ENCODE data around the gene IL10RB.
"Not testable (repeated sequence)": the region's sequence is repeated elsewhere in the genome, so short reads cannot be mapped to it uniquely, and the experiment has no call there.

Gene IL10RB

GRCh38 chr21:33247599-33247998 lies 18.6 kb upstream of the IL10RB start:
- no peaks in the 10 kb centered on the region for H3K27me3 Mint-ChIP-seq
- no peak for DNase-seq
- no peaks in the 10 kb centered on the region for H3K9me3 Mint-ChIP-seq
- peaks cover 95% of the 10 kb centered on the region for H3K36me3 Mint-ChIP-seq (ENCODE audit: low read depth)
- H3K27ac Mint-ChIP-seq, result peak overlapping the region; percentile 54
- H3K4me3 Mint-ChIP-seq, result no peak overlapping the region
- peaks cover 79% of the 10 kb centered on the region for H3K4me1 Mint-ChIP-seq (ENCODE audit: low read depth)

- Mint-ChIP-seq H3K27me3 (no peaks in the 10 kb centered on the region), H3K27ac (peak overlapping the region; percentile 85), H3K4me1 (ENCODE audit: low read depth) (peaks cover 75% of the 10 kb centered on the region), H3K9me3 (no peaks in the 10 kb centered on the region), H3K4me3 (no peak overlapping the region), H3K36me3 (ENCODE audit: low read depth) (peaks cover 99% of the 10 kb centered on the region)
- DNase-seq, result no peak
These were observed 16.7 kb upstream of the IL10RB start for GRCh38 chr21:33249331-33250002.

GRCh38 chr21:33251119-33251518 lies 15.0 kb upstream of the IL10RB start:
- Mint-ChIP-seq H3K4me3 (no peak overlapping the region), H3K9me3 (no peaks in the 10 kb centered on the region), H3K27me3 (no peaks in the 10 kb centered on the region), H3K27ac (peak overlapping the region; percentile 20), H3K4me1 (ENCODE audit: low read depth) (peaks cover 76% of the 10 kb centered on the region), H3K36me3 (ENCODE audit: low read depth) (peaks cover 99% of the 10 kb centered on the region)
- DNase-seq, result no peak

GRCh38 chr21:33253382-33253781 lies 12.8 kb upstream of the IL10RB start:
- H3K27ac Mint-ChIP-seq, result peak overlapping the region; percentile 19
- not testable (repeated sequence) for DNase-seq, H3K27me3 Mint-ChIP-seq, H3K4me3 Mint-ChIP-seq, H3K9me3 Mint-ChIP-seq
- H3K36me3 Mint-ChIP-seq (ENCODE audit: low read depth), result peaks cover 99% of the 10 kb centered on the region
- H3K4me1 Mint-ChIP-seq (ENCODE audit: low read depth), result peaks cover 73% of the 10 kb centered on the region

GRCh38 chr21:33254766-33255165 lies 11.4 kb upstream of the IL10RB start:
- Mint-ChIP-seq H3K27me3 (no peaks in the 10 kb centered on the region), H3K4me3 (no peak overlapping the region), H3K9me3 (peaks cover 4% of the 10 kb centered on the region), H3K4me1 (ENCODE audit: low read depth) (peaks cover 73% of the 10 kb centered on the region), H3K36me3 (ENCODE audit: low read depth) (peaks cover 97% of the 10 kb centered on the region), H3K27ac (peak overlapping the region; percentile 93)
- no peak for DNase-seq

GRCh38 chr21:33255404-33255803 lies 10.8 kb upstream of the IL10RB start:
- H3K36me3 Mint-ChIP-seq (ENCODE audit: low read depth), result peaks cover 94% of the 10 kb centered on the region
- peak overlapping the region; percentile 93 for H3K27ac Mint-ChIP-seq
- no peak for DNase-seq
- no peak overlapping the region for H3K4me3 Mint-ChIP-seq
- H3K27me3 Mint-ChIP-seq, result no peaks in the 10 kb centered on the region
- H3K9me3 Mint-ChIP-seq, result peaks cover 4% of the 10 kb centered on the region
- peaks cover 76% of the 10 kb centered on the region for H3K4me1 Mint-ChIP-seq (ENCODE audit: low read depth)

GRCh38 chr21:33256019-33256418 lies 10.1 kb upstream of the IL10RB start:
- H3K4me3 Mint-ChIP-seq, result no peak overlapping the region
- H3K4me1 Mint-ChIP-seq (ENCODE audit: low read depth), result peaks cover 78% of the 10 kb centered on the region
- H3K9me3 Mint-ChIP-seq, result peaks cover 4% of the 10 kb centered on the region
- H3K36me3 Mint-ChIP-seq (ENCODE audit: low read depth), result peaks cover 88% of the 10 kb centered on the region
- DNase-seq, result no peak
- no peaks in the 10 kb centered on the region for H3K27me3 Mint-ChIP-seq
- peak overlapping the region; percentile 93 for H3K27ac Mint-ChIP-seq

- peaks cover 81% of the 10 kb centered on the region for H3K4me1 Mint-ChIP-seq (ENCODE audit: low read depth)
- H3K4me3 Mint-ChIP-seq, result no peak overlapping the region
- H3K9me3 Mint-ChIP-seq, result peaks cover 4% of the 10 kb centered on the region
- no peak for DNase-seq
- H3K27me3 Mint-ChIP-seq, result no peaks in the 10 kb centered on the region
- H3K27ac Mint-ChIP-seq, result peak overlapping the region; percentile 75
- H3K36me3 Mint-ChIP-seq (ENCODE audit: low read depth), result peaks cover 78% of the 10 kb centered on the region
These were observed 8.9 kb upstream of the IL10RB start for GRCh38 chr21:33257094-33257803.

- Mint-ChIP-seq H3K27me3 (no peaks in the 10 kb centered on the region), H3K36me3 (ENCODE audit: low read depth) (peaks cover 78% of the 10 kb centered on the region), H3K27ac (no peak overlapping the region), H3K4me3 (no peak overlapping the region), H3K4me1 (ENCODE audit: low read depth) (peaks cover 76% of the 10 kb centered on the region), H3K9me3 (peaks cover 4% of the 10 kb centered on the region)
- DNase-seq, result no peak
These were observed 7.7 kb upstream of the IL10RB start for GRCh38 chr21:33258475-33258874.

GRCh38 chr21:33259428-33259827 lies 6.7 kb upstream of the IL10RB start:
- H3K9me3 Mint-ChIP-seq, result peaks cover 4% of the 10 kb centered on the region
- H3K4me1 Mint-ChIP-seq (ENCODE audit: low read depth), result peaks cover 74% of the 10 kb centered on the region
- H3K36me3 Mint-ChIP-seq (ENCODE audit: low read depth), result peaks cover 78% of the 10 kb centered on the region
- H3K27ac Mint-ChIP-seq, result peak overlapping the region; percentile 57
- DNase-seq, result no peak
- H3K27me3 Mint-ChIP-seq, result no peaks in the 10 kb centered on the region
- H3K4me3 Mint-ChIP-seq, result no peak overlapping the region

- peak overlapping the region; percentile 57 for H3K27ac Mint-ChIP-seq
- H3K27me3 Mint-ChIP-seq, result no peaks in the 10 kb centered on the region
- H3K4me1 Mint-ChIP-seq (ENCODE audit: low read depth), result peaks cover 70% of the 10 kb centered on the region
- peaks cover 4% of the 10 kb centered on the region for H3K9me3 Mint-ChIP-seq
- DNase-seq, result no peak
- peaks cover 76% of the 10 kb centered on the region for H3K36me3 Mint-ChIP-seq (ENCODE audit: low read depth)
- H3K4me3 Mint-ChIP-seq, result peak overlapping the region; percentile 10
These were observed 6.2 kb upstream of the IL10RB start for GRCh38 chr21:33259995-33260394.

- H3K36me3 Mint-ChIP-seq (ENCODE audit: low read depth), result peaks cover 68% of the 10 kb centered on the region
- no peaks in the 10 kb centered on the region for H3K27me3 Mint-ChIP-seq
- peak overlapping the region; percentile 66 for H3K27ac Mint-ChIP-seq
- H3K4me3 Mint-ChIP-seq, result no peak overlapping the region
- H3K9me3 Mint-ChIP-seq, result peaks cover 4% of the 10 kb centered on the region
- no peak for DNase-seq
- peaks cover 62% of the 10 kb centered on the region for H3K4me1 Mint-ChIP-seq (ENCODE audit: low read depth)
These were observed 4.5 kb upstream of the IL10RB start for GRCh38 chr21:33261635-33262034.

GRCh38 chr21:33262921-33263320 lies 3.2 kb upstream of the IL10RB start:
- Mint-ChIP-seq H3K27me3 (no peaks in the 10 kb centered on the region), H3K9me3 (no peaks in the 10 kb centered on the region), H3K4me1 (ENCODE audit: low read depth) (peaks cover 63% of the 10 kb centered on the region), H3K27ac (peak overlapping the region; percentile 44), H3K36me3 (ENCODE audit: low read depth) (peaks cover 63% of the 10 kb centered on the region), H3K4me3 (no peak overlapping the region)
- DNase-seq, result no peak

GRCh38 chr21:33264561-33264960 lies 1.6 kb upstream of the IL10RB start:
- H3K4me1 Mint-ChIP-seq (ENCODE audit: low read depth), result peaks cover 65% of the 10 kb centered on the region
- no peaks in the 10 kb centered on the region for H3K9me3 Mint-ChIP-seq
- H3K27ac Mint-ChIP-seq, result no peak overlapping the region
- H3K4me3 Mint-ChIP-seq, result no peak overlapping the region
- peaks cover 64% of the 10 kb centered on the region for H3K36me3 Mint-ChIP-seq (ENCODE audit: low read depth)
- no peaks in the 10 kb centered on the region for H3K27me3 Mint-ChIP-seq
- DNase-seq, result no peak

GRCh38 chr21:33265664-33266049 lies 510 bp upstream of the IL10RB start:
- DNase-seq, result no peak
- Mint-ChIP-seq H3K4me3 (peak overlapping the region; percentile 89), H3K9me3 (no peaks in the 10 kb centered on the region), H3K27me3 (no peaks in the 10 kb centered on the region), H3K27ac (peak overlapping the region; percentile 90), H3K36me3 (ENCODE audit: low read depth) (peaks cover 69% of the 10 kb centered on the region), H3K4me1 (ENCODE audit: low read depth) (peaks cover 61% of the 10 kb centered on the region)

Data from activated T-cell treated with anti-CD3 and anti-CD28 coated beads, Interleukin-2, amount 50 U/mL, for 24 hours (primary cell).